GM21529 (cell line): ENCODE results near the gene ARMS2.

Experiments used
- ATAC-seq: cut with Tn5 transposase; IDR thresholded peaks from one replicate; pipeline ENCODE4 v1.9.1; 2021; ENCODE audit not compliant: unreplicated experiment

Gene ARMS2

GRCh38 chr10:122492999-122493481 is 38.6 kb downstream of the ARMS2 start:
- ATAC-seq, result no peak

- ATAC-seq, result no peak
Observed at GRCh38 chr10:122493761-122494160, 39.3 kb downstream of the ARMS2 start.

GRCh38 chr10:122494173-122494820 is 39.8 kb downstream of the ARMS2 start:
- no peak for ATAC-seq

- ATAC-seq, result no peak
Observed at GRCh38 chr10:122494833-122495232, 40.4 kb downstream of the ARMS2 start.

GRCh38 chr10:122495406-122496340 is 41.2 kb downstream of the ARMS2 start:
- no peak for ATAC-seq

GRCh38 chr10:122497241-122497640 is 42.8 kb downstream of the ARMS2 start:
- no peak for ATAC-seq

GRCh38 chr10:122498521-122498920 is 44.1 kb downstream of the ARMS2 start:
- no peak for ATAC-seq

- no peak for ATAC-seq
Observed at GRCh38 chr10:122499012-122499411, 44.6 kb downstream of the ARMS2 start.

- no peak for ATAC-seq
Observed at GRCh38 chr10:122499491-122499941, 45.1 kb downstream of the ARMS2 start.

- ATAC-seq, result no peak
Observed at GRCh38 chr10:122500194-122500593, 45.7 kb downstream of the ARMS2 start.

GRCh38 chr10:122500726-122501125 is 46.3 kb downstream of the ARMS2 start:
- no peak for ATAC-seq

GRCh38 chr10:122503012-122503411 is 48.6 kb downstream of the ARMS2 start:
- ATAC-seq, result no peak

- no peak for ATAC-seq
Observed at GRCh38 chr10:122503886-122504609, 49.6 kb downstream of the ARMS2 start.

GRCh38 chr10:122504610-122504950 is 50.1 kb downstream of the ARMS2 start:
- ATAC-seq, result no peak

GRCh38 chr10:122505011-122505410 is 50.6 kb downstream of the ARMS2 start:
- no peak for ATAC-seq

GRCh38 chr10:122505885-122506645 is 51.6 kb downstream of the ARMS2 start:
- ATAC-seq, result no peak
